ENCODE measurements around the gene ABCC2. TPM values are rescaled to one million over a fixed set of nuclear protein-coding genes. Genes with fewer than 3 reads are reported as not detected.
"Not testable (repeated sequence)": the region's sequence is repeated elsewhere in the genome, so short reads cannot be mapped to it uniquely, and the experiment has no call there.

The ABCC2 gene
- 0.05 and 0.32 TPM in 2 replicates for total RNA-seq
- 0.14 TPM for polyA plus RNA-seq (2012)

DNA sequence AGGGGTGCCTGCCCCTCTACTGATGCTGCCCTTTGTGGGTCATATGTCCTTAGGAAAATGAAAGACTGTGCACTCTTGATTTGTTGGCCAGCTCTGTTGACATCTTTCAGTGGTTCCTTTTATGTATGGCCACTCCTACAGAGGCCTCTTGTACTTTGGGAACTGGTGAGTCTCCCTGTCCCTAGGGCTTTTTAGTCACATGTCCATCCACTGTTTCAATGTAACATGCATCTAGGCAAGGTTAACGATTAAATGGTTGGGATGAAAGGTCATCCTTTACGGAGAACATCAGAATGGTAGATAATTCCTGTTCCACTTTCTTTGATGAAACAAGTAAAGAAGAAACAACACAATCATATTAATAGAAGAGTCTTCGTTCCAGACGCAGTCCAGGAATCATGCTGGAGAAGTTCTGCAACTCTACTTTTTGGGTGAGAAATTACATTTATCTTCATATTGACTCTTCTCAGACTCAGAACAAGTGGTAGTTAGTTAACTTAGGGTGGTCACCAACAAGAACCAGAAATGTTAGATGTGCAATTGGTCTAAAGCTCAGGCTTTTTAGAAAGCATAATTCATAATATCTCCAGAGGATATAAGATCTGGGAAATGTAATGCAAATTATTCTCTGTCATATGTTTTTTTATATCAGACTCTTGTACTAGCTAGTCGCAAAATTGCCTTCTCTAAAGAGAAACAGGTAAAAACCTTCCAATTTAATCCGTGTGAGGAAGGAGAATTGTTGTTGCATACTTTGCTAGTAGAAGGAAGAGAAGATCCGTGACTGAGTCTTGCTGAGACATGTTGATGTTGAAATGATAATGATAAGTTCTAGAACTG is at the start of gene ABCC2:
Gene ABCC2, plus strand, starts transcription at position 194 of the 840 bp plus-strand sequence. Its CDS starts 205 bp downstream, at position 399.
- DNase-seq (ENCODE audit: low read depth): no peak

DNA sequence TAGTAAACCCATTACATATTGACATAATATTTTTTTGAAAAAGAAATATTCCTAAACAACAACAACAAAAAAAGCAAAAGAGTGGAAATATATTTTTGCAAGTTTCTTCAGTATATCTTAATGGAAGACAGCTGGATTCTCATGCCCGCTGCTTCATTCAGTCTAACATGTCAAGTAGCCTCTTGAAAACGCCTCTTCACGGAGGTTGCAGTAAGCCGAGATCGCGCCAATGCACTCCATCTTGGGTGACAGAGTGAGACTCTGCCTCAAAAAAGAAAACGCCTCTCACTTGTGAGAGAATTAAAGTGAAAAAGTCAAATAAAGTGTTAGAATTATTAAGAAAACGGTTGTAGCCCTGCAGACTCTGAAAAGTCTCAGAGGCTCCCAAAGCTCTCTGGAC is 49.1 kb upstream of the ABCC2 start:
- no peak for DNase-seq (ENCODE audit: low read depth)

DNA sequence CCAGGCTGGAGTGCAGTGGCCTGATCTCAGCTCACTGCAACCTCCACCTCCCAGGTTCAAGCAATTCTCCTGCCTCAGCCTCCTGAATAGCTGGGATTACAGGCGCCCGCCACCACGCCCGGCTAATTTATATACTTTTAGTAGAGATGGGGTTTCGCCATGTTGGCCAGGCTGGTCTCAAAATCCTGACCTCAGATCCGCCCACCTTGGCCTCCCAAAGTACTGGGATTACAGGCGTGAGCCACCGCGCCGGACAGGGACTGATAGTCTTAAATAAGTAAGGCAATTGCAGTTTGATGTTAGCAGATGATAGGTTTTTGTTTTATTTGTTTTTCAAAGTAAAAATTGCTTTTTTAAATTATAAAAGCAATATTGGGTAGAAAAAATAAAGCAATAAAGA is 48.3 kb upstream of the ABCC2 start:
- not testable (repeated sequence) for DNase-seq (ENCODE audit: low read depth)

DNA sequence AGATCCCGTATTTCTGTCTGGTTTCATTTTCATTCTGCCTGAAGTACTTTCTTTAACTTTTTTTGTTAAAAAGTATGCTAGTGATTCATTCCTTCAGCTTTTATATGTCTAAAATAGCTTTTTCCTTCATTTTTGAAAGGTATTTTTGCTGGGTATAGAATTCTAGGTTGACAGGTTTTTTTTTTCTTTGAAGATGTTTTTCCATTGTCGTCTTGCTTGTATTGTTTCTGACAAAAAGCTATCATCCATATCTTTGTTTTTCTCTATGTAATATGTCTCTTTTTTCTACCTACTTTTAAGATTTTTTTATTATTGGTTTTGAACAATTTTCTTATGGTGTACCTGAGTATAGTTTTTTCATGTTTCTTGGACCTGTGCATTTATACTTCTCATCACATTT is 42.2 kb upstream of the ABCC2 start:
- DNase-seq (ENCODE audit: low read depth): no peak

DNA sequence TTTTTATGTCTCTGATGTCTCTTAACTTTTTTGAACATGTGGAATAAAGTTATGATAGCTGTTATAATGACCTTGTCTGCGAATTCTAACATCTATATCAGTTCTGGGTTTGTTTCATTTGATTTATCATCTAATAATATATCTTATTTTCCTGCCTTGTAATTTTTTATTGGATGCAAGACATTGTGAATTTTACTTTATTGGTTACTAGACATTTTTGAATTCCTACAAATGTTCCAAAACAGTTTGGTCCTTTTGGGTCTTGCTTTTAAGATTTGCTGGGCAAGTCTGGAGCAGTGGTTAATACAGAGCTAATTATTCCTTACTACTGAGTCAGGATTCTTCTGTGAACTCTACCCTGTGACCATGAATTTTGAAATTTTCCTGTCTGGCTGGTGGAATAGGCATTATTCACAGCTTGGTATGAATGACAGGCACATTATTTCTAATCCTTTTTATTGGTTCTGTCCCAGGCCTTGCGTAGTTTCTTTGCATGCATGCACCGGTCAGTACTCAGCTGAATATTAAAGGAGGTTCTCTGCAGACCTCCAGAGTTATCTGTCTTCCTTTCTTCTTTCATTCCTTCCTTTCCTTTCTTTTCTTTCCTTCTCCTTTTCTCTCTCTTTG is 41.4 kb upstream of the ABCC2 start:
- DNase-seq (ENCODE audit: low read depth): no peak

DNA sequence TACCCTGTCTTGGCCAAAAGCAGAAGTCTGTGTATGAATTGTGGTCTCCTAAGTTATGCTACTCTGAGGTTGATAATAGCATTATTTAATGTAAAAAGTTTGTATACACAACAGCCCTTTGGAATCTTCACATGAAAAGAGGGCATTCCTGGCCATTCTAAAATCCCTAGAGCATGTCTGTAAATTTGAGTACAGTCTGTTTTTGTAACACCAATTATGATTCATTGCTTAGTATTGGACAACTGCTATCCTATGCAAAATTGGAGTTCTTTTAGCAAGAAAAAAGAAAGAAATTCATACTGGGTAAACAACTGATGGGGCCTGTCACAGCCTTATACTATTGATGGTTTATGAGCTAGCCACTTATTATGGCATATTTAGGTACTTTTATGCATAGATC is 40.2 kb upstream of the ABCC2 start:
- DNase-seq (ENCODE audit: low read depth): no peak

DNA sequence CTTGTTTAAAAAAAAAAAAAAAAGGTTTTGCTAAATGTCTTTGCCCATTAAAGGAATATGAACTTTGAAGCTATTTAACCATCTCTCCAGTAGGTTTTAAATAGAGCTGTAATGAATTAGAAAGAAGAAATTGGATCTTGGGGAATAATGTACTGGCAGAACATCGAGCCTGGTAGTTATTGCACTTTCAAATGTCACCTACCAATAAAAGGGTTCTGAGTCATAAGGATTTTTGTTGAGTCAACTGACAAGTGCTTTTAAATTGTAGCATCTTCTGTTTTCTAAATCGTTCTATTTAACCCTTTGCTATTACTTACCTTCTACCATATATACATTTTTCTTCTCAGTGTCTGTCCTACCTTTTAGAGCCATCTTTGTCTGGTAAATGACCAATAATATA is 39.7 kb upstream of the ABCC2 start:
- peak; percentile 40 for DNase-seq (ENCODE audit: low read depth)

DNA sequence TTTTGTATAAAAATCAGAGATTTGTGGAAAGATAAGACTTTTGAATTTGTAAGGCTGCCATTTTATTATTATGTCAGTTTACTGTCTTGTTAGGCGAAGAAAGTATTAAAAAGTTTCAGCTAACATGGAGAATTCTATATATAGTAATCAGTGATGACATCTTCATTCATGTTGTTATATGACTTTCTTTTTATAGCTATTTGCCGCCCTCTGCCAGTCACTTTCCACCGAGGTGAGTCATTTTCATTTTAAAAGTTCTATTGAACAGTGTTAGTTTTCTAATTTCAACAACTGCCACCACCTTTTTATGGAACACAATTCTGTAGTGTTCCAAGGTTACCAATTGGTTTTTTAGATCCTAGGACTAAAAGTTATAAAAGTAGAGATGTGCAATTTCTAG is 38.6 kb upstream of the ABCC2 start:
- peak; percentile 57 for DNase-seq (ENCODE audit: low read depth)

DNA sequence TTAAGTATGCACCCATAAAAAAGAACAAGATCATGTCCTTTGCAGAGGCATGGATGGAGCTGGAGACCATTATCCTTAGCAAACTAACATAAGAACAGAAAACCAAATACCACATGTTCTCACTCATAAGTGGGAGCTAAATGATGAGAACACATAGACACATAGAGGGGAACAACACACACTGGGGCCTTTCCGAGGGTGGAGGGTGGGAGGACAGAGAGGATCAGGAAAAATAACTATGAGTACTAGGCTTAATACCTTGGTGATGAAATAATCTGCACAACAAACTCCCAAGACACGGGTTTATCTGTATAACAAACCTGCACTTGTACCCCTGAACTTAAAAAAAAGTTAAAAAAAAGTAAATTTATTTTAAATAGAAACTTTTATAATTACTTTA is 36.3 kb upstream of the ABCC2 start:
- DNase-seq (ENCODE audit: low read depth): not testable (repeated sequence)

DNA sequence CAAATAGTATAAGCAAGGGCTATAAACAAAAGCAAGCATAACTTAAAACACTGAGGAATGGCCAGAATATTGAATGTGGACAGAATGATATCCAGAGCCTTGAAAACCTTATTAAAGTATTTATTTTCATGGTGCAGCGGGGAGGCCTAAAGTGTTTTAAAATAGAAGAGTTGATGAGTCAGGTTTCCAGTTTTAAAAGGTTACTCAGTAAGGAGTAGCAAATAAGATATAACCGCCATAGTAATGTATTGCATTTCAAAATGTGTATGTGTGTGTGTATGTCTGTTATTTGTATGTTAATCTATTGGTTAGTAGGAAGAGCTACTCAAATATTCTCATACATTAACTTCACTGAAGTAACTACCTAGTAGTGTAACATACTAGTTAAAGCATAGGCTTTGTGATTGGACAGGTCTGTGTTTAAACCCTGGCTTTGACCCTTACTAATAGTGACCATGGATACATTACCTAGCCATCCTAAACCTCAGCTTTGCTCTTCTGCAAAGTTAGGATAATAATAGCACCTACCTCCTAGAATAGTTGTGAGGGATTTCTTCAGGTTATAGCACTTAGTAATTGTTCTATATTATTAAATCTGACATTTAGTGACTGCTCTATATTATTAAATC is 33.5 kb upstream of the ABCC2 start:
- peak; percentile 30 for DNase-seq (ENCODE audit: low read depth)

DNA sequence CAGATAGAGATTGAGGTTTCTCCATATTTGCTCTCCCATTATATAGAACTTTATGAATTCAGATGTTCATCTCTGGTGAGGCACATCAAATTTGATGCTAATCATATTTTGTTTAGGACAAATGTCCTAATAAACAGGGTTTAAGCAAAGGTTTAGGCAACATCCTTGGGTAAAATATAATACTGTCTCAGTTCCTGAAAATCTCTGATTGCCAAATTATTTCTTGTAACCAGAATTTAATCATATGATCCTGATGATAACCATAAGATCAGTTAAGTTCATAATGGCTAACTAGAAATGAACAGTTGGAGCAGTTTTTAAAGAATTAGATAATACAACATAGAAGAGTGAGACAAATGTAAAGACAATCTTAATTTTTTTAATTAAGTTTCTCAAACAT is 31.8 kb upstream of the ABCC2 start:
- no peak for DNase-seq (ENCODE audit: low read depth)

DNA sequence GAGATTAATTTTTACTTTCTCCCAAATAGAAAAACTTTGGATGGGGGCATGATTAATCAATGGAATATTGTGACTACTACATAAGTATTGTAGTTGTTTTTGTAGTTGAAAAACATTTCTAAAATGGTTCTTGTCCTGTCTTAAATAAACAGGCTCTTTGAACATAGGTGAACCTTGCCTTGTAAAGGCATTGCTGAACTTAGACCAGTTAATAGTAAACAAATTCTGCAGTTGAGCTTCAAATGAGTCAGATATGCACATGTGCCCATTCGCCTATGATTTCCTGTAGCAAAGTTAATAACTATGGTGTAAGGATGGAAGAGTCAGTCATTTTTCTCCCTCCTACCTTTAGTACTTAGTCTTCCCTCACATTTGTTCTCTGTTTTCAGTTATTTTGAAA is 27.8 kb upstream of the ABCC2 start:
- DNase-seq (ENCODE audit: low read depth): no peak

DNA sequence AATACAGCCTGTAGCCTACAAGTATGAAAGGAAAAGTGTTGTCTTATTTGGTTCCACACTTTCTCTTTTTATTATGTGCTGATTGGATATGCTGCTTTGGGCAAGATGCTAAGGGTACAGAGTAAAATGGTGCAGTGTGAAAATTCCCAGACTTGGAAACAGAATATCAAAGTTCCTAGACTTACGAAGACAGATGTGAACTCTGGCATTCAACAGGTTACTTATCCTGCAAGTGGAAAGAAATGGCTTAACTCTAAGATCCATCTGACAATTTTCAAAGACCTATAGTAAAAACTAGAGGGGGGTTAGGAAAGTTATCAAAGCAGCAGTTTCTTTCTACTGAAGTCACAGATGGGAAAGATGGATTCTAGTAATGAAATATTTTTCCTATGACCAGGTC is 26.3 kb upstream of the ABCC2 start:
- DNase-seq (ENCODE audit: low read depth): no peak

DNA sequence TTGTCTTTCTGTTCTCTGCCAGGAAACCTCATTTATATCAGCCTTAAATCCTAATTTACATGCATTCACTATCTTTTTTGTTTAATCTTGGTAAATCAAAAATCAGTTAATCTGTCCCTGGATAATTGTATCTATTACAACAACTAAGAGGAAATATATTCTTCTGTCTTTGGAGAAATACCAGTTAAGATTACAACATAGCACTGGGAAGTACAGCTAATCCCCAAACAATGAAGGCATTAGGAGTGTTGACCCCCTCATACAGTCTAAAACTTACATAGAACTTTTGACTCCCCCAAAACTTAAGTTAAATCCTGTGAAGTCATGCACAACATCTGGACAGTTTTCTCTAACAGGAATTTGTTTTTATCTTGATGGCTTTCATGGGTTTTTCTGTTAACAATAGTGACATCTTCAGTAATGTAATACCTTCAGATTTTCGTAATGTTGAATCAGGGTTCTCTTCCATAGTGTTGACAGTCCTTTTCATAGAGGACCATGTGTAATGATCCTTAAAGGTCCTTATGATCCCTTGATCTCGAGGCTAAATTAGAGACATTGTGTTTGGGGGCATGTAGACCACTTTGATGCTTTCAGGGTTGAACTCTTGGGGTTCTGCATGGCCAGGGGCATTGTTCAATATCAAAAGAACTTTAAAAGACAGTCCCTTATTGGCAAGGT is 24.1 kb upstream of the ABCC2 start:
- no peak for DNase-seq (ENCODE audit: low read depth)

DNA sequence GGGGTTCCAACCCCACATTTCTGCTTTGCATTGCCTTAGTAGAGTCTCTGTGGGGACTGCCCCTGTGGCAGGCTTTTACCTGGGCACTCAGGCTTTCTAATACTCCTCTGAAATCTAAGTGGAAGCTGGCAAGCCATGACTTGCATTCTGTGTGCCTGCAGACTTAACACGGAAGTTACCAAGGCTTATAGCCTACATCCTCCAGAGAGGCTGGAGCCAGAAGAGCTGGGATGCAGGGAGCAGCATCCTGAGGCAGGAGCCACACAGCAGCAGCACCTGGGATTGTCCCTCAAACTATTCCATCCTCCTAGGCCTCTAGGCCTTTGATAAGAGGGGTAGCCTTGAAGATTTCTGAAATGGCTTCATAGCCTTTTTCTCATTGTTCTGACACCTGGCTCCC is 22.1 kb upstream of the ABCC2 start:
- DNase-seq (ENCODE audit: low read depth): no peak

DNA sequence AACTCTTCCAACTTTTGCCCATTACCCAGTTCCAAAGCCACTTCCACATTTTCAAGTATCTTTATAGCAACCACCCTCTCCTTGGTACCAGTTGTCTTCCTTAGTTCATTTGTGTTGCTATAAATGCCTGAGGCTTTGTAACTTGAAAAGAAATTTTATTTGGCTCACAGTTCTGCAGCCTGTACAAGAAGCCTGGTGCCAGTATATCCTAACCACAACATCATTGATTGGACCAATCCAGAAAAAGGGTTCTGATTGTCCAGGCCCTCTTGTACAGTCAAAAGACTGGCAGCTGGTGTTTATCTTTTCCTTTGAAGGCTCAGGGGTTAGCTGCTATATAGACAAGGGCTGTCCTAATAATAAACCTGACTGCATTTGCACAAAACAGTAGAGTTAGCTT is 21.1 kb upstream of the ABCC2 start:
- DNase-seq (ENCODE audit: low read depth): peak; percentile 85

DNA sequence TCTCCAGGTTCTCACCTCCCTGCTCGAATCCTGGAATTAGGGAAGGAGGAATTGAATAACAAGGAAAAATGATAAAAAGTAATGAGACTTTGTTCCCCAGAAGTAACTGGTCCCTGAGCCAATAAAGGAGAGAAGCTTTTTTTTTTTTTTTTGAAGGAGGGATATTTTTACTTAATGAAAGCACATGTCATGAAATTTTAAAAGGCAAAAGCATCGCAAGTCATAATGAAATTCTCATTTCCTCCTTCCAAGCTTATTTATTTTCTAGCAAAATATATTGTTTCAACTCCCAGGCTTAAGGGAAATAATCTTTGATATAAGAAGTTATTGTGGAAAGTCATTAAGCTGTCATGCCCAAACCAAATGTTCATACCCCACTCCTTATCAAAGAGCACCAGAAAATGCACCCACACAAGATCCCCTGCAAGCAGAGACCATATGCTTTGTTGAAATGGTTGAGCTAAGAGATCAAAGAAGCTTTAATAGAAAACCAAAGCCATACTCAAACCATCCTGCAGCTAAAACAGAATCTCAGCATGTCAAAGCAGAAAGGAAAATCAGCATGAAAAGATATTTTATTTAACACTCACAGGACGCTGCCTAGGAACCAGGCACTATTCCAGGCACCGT is 16.7 kb upstream of the ABCC2 start:
- DNase-seq (ENCODE audit: low read depth): no peak

DNA sequence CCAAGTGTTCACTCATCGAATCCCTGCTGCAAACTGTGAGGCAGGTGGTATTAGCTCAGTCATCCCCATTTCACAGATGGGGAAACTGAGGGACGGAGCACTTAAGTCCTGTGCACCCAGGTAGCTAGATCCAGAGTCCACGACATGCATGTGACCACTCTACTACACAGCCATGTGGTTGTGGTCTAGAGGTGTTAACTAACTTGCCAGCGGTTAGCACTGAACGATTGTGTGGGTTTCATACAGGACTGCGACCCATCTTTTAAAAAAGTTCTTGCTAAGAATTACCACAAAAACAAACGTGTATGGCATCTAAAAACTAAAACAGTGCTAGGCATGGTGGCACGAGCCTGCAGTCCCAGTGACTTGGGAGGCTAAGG is 16.1 kb upstream of the ABCC2 start:
- DNase-seq (ENCODE audit: low read depth): no peak

DNA sequence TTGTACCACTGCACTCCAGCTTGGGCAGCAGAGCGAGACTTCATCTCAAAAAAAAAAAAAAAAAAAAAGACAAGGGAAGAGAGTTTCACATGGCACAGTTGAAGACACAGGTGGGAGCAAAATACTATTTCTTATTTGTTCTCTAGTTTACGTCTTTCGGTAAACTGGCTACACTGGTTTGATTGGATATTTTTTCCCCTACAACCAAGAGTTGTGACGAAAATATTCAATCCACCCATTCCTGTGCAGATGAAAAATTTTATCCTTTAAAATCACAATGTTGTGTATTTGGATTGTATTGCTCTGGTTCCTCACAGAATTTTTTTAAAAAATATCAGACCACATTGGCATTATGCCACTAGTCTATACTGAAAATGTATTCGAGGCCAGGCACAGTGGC is 14.5 kb upstream of the ABCC2 start:
- DNase-seq (ENCODE audit: low read depth): no peak

DNA sequence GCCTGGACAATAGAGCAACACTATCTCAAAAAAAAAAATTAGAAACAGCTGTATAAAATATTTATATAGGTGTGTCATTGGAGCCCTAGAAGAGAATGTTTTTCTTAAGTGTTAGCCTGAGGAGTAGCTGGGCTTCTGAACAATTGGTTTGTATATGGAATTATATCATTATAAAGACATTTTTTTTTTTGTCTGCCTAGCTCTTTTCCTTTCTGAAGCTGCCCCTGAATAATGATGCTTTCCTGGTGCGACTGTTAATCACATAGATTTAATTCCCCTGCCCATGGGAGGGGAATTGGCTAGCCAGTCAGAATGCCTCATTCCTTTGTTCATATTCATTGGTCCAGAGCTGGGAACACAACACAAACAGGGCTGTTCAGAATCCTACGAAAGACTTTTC is 13.9 kb upstream of the ABCC2 start:
- no peak for DNase-seq (ENCODE audit: low read depth)

DNA sequence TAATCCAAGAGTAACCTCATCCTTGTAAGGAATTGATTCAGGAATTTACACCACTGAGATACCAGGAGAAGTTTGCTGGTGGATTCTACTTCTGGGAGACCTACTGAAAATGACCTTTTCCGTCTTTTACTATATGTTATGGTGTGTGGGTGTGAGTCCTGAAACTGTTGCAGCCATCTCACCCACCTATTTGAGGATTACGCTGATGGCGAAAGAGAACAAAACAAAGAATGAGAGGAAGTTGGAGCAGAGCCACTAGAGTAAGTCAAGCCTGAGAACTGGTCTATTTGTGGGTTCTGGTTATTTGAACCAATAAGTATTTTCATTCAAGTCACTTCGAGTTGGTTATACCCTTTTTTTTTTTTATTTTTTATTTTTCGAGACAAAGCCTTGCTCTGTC is 12.7 kb upstream of the ABCC2 start:
- no peak for DNase-seq (ENCODE audit: low read depth)
